K562 (cell line): ENCODE results near the gene CUX1. TPM values are rescaled to one million over a fixed set of nuclear protein-coding genes. Genes with fewer than 3 reads are reported as not detected.

Experiments used
- BRD9 ChIP-seq: fragments of 450-650 bp; IDR thresholded peaks from 2 replicates; pipeline ENCODE4 v1.6.1; 2018; ENCODE audit warnings: low read depth; ENCODE audit not compliant: partially characterized antibody
- CTCF ChIP-seq, 3 experiments: IDR thresholded peaks in 2 of 3; conservative IDR thresholded peaks in 1 of 3; 2 replicates each; pipeline ENCODE4 v1.5.1; 2011 to 2012; ENCODE audit warnings: low read length in 3 of 3, mild to moderate bottlenecking in 3 of 3, control low read depth in 2 of 3, improper control_type of control experiment in 1 of 3, inconsistent platforms in 1 of 3, low read depth in 1 of 3, mixed read lengths in 1 of 3, moderate library complexity in 1 of 3; ENCODE audit not compliant: insufficient read depth in 2 of 3
- DEAF1 ChIP-seq: fragments of 450-650 bp; formaldehyde crosslinking; IDR thresholded peaks from 2 replicates; pipeline ENCODE4 v1.4.0; 2020; ENCODE audit warnings: mild to moderate bottlenecking, moderate library complexity
- FOXJ3 ChIP-seq: sonication (generic); formaldehyde crosslinking; IDR thresholded peaks from 2 replicates; pipeline ENCODE4 v1.4.0; 2020; ENCODE audit warnings: mild to moderate bottlenecking, missing genetic modification reagents
- HDAC1 ChIP-seq, 2 experiments: fragments of 450-650 bp; IDR thresholded peaks; 2 replicates each; pipeline ENCODE4 v1.6.1; 2016 to 2017; ENCODE audit warnings: inconsistent platforms in 1 of 2, mild to moderate bottlenecking in 1 of 2, moderate library complexity in 1 of 2
- HEY1 ChIP-seq: fragments of 250-450 bp; sonication (Bioruptor Pico); IDR thresholded peaks from 2 replicates; pipeline ENCODE4 v1.5.0; 2020; ENCODE audit warnings: mild to moderate bottlenecking, moderate library complexity, borderline replicate concordance
- HMGN3 ChIP-seq: IDR thresholded peaks from 2 replicates; pipeline ENCODE4 v1.6.1; 2011; ENCODE audit warnings: borderline replicate concordance, low read depth, mild to moderate bottlenecking, mixed read lengths, low read length; ENCODE audit not compliant: insufficient read length; ENCODE audit errors: extremely low read depth
- KAT8 ChIP-seq: fragments of 450-650 bp; IDR thresholded peaks from 2 replicates; pipeline ENCODE4 v1.6.1; 2016; ENCODE audit warnings: low read depth, mild to moderate bottlenecking
- KDM1A ChIP-seq, 2 experiments: fragments of 450-650 bp; IDR thresholded peaks; 2 replicates each; pipeline ENCODE4 v1.6.1; 2016; ENCODE audit warnings: mild to moderate bottlenecking in 2 of 2
- KDM5B ChIP-seq: fragments of 200-600 bp; sonication (generic); IDR thresholded peaks from 2 replicates; pipeline ENCODE4 v1.6.1; 2012; ENCODE audit warnings: low read depth, mild to moderate bottlenecking, moderate library complexity, low read length, control low read depth, inconsistent platforms; ENCODE audit not compliant: insufficient replicate concordance
- MED1 ChIP-seq: sonication (generic); formaldehyde crosslinking; IDR thresholded peaks from 2 replicates; pipeline ENCODE4 v1.8.1; 2023; ENCODE audit warnings: missing genetic modification reagents, borderline replicate concordance
- MXD1 ChIP-seq: fragments of 250-450 bp; sonication (Bioruptor Pico); IDR thresholded peaks from 2 replicates; pipeline ENCODE4 v1.8.0; 2021; ENCODE audit warnings: borderline replicate concordance, mild to moderate bottlenecking, moderate library complexity; ENCODE audit not compliant: poor library complexity, severe bottlenecking
- MYNN ChIP-seq, 2 experiments: sonication (generic); formaldehyde crosslinking in 1 of 2; IDR thresholded peaks; 2 replicates each; pipeline versions ENCODE4 v1.5.0 to v1.6.1; 2016 to 2020; ENCODE audit warnings: antibody characterized with exemption in 1 of 2, missing genetic modification reagents in 1 of 2
- PHB2 ChIP-seq: fragments of 450-650 bp; IDR thresholded peaks from 2 replicates; pipeline ENCODE4 v1.6.1; 2017; ENCODE audit warnings: low read depth
- PHF8 ChIP-seq: fragments of 200-600 bp; sonication (generic); IDR thresholded peaks from 2 replicates; pipeline ENCODE4 v1.6.1; 2012; ENCODE audit warnings: mixed run types, mild to moderate bottlenecking, inconsistent platforms, low read length, moderate library complexity, borderline replicate concordance
- TAF15 ChIP-seq: fragments of 200-400 bp; formaldehyde crosslinking; IDR thresholded peaks from 2 replicates; pipeline ENCODE4 v1.6.1; 2017; ENCODE audit warnings: mild to moderate bottlenecking, low read depth, low read length, moderate library complexity
- USF1 ChIP-seq: sonication (generic); formaldehyde crosslinking; IDR thresholded peaks from 2 replicates; pipeline ENCODE4 v1.9.0; 2022; ENCODE audit warnings: mild to moderate bottlenecking, missing genetic modification reagents
- ZBTB43 ChIP-seq: sonication (generic); formaldehyde crosslinking; IDR thresholded peaks from 2 replicates; pipeline ENCODE4 v1.8.0; 2023; ENCODE audit warnings: mild to moderate bottlenecking, missing genetic modification reagents
- ZNF239 ChIP-seq: fragments of 250-450 bp; sonication (Bioruptor Pico); IDR thresholded peaks from 2 replicates; pipeline ENCODE4 v1.4.0; 2020; ENCODE audit warnings: mild to moderate bottlenecking
- ZSCAN32 ChIP-seq: fragments of 450-650 bp; formaldehyde crosslinking; IDR thresholded peaks from 2 replicates; pipeline ENCODE4 v1.4.0; 2020; ENCODE audit warnings: mild to moderate bottlenecking, moderate library complexity
- polyA plus RNA-seq, 8 experiments: library from polyadenylated mRNA; depleted of rRNA in 4 of 8; stranded (reverse) in 5 of 8; unstranded in 3 of 8; fragments of >200 nt; fragmentation: Nextera tagmentation in 2 of 8; fragmentation: Illumina TruSeq in 1 of 8; extraction: Ambion mirVana in 2 of 8; extraction: Trizol in 1 of 8; gene quantifications; 2 replicates each; pipeline versions ENCODE4 v1.2.1 to v1.2.3, GENCODE V29; 2011 to 2014; ENCODE audit warnings: inconsistent platforms in 1 of 8, missing spikeins in 1 of 8
- total RNA-seq, 7 experiments: library from RNA; depleted of rRNA in 6 of 7; stranded (reverse); fragments of >200 nt in 6 of 7; fragmentation: Illumina TruSeq in 2 of 7; extraction: Trizol in 2 of 7; gene quantifications; 2 replicates each; pipeline versions ENCODE4 v1.2.1 to v1.2.3, GENCODE V29; 2011 to 2021; ENCODE audit warnings: low replicate concordance in 1 of 7

Gene CUX1
- total and polyA plus RNA-seq, 9 of the 15 experiments (the other 6 are each of a cell fraction or from before 2014, with no cell fraction given) = 3.6 to 55.3 (median 25.2) TPM

- TF ChIP-seq USF1 (no peak), CTCF (IDR thresholded peaks at IDR 0.05 in 2 of 3, conservative IDR thresholded peaks at IDR 0.05 in 1 of 3; ENCODE audit: insufficient read depth in 2 of 3, low read depth in 1 of 3, low read length in 3 of 3) (no peak), KAT8 (no peak), MED1 (CRISPR knock-in tag) (no peak), ZBTB43 (CRISPR knock-in tag) (no peak), MYNN (IDR thresholded peaks at IDR 0.05) (peak; percentile 82), MYNN (CRISPR knock-in tag; IDR thresholded peaks at IDR 0.05) (no peak), PHB2 (no peak), PHF8 (peak; percentile 42; the same call in 1 of the 2 replicates), BRD9 (no peak), ZNF239 (no peak), DEAF1 (CRISPR knock-in tag) (no peak), KDM1A (IDR thresholded peaks at IDR 0.05) (peak; percentile 90 to 91), KDM5B (no peak), HMGN3 (no peak), MXD1 (no peak), FOXJ3 (CRISPR knock-in tag) (no peak), HEY1 (CRISPR knock-in tag) (no peak), TAF15 (no peak), ZSCAN32 (CRISPR knock-in tag) (no peak), HDAC1 (IDR thresholded peaks at IDR 0.05) (peak in 1 of 2 experiments; percentile 80; a peak in 2 of 4 replicates)
Measured at GRCh38 chr7:101902680-101903514, 85.5 kb downstream of the CUX1 start (continued).
